Adipose tissue (tissue), 3 donors: ENCODE results near the gene ROS1. TPM values are rescaled to one million over a fixed set of nuclear protein-coding genes. Genes with fewer than 3 reads are reported as not detected.
"Not testable (repeated sequence)": the region's sequence is repeated elsewhere in the genome, so short reads cannot be mapped to it uniquely, and the experiment has no call there.

Source experiments
- H3K27ac ChIP-seq: one replicate; pipeline ENCODE4 v1.5.1; 2013; ENCODE audit warnings: low read depth, low read length
- WGBS, 3 donors: extraction: QIAGEN DNeasy Blood & Tissue Kit; methylation state at CpG; one replicate each; pipeline ENCODE4 v1.1.7; 2013; 5-methylcytosine and 5-hydroxymethylcytosine counted together
- polyA plus RNA-seq, 3 donors: library from polyadenylated mRNA; stranded (reverse); fragments of 200-250 nt; gene quantifications; one replicate each; pipeline ENCODE4 v1.2.3, GENCODE V29; 2013
- donor health status: healthy with polysubstance abuse.
- donor health status: Bipolar disorder and iron deficiency.
- donor health status: healthy.

Gene ROS1
- under 1 TPM in 2 of 3 donors, not detected in 1; 0.01 TPM for polyA plus RNA-seq

DNA sequence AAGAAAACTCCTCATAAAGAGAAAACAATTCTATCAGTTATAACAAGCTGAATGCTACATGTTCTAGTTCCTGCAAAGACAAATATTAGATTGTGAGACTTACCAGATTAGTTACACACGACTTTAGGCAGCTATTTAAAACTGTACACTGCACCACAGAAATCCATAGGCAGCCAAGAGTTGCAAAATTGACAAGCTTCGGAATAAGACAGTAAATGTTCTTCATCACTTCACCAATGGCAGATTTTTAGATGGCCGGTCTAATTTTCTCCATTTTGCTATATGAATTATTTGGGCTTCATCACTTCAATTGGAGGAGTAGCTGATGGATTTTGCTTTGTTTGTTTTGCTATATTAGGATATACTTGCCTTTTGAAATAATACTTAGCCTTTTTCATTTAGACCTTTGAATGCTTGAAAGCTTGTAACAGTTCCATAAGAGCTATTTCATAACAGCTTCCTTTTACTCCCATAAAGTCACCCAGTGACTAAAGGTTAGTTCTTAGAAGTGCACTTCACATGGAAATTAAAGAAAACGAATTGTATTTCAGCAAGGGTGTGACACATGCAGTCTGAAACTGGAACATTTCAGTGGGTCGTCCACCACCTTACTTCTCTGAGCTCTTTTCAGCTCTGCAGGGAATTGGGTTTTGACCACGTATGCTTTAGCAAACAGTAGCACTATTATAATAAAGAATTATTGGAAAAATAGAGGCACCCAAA lies at the start of gene ROS1:
TSS of gene ROS1 (minus strand) at position 512 of the 723 bp plus-strand sequence. CDS start at position 226, 286 bp downstream.
- H3K27ac ChIP-seq, result no peak within 1 kb of the TSS
- 52 to 58% (median 58%) methylated on average over 6 of the region's 6 CpGs for WGBS, 3 donors

DNA sequence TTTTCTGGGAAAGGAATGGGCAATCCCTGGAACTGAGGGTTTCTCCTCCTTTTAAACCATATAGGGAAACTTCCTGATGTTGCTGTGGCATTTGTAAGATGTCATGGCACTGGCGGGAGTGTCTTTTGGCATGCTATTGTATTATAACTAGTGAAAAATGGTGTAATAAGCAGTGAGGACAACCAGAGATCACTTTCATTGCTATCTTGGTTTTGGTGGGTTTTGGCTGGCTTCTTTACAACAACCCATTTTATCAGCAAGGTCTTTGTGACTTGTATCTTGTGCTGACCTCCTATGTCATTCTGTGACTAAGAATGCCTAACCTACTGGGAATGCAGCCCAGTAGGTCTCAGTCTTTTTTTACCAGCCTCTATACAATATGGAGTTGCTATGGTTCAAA lies 47.7 kb upstream of the ROS1 start:
- 78 to 93% (median 83%) methylated on average over 1 of the region's 1 CpG for WGBS, 3 donors

DNA sequence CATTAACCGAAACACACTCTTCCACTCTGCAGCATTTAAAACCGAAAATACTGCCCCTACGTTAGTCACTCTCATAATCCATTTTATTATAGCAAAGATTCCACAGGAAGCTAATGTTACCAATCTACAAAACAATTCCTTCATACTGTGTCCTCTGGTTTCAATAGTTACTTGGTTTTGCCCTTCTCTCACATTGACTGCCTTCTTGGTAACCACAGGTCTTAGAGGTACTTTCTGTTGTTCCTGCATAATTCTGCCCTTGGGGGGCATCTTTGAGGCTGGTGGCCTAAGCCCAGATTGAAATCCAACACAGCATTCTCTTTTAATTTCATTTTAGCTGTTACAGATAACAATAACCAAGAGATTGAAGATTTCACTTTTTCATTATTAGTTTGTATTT lies 46.9 kb upstream of the ROS1 start:
- no peak overlapping the region for H3K27ac ChIP-seq
- WGBS, 3 donors, result 85 to 92% (median 87%) methylated on average over 3 of the region's 3 CpGs

More for the DNA sequence above, 47.7 kb upstream of the ROS1 start:
- H3K27ac ChIP-seq, result no peak overlapping the region

DNA sequence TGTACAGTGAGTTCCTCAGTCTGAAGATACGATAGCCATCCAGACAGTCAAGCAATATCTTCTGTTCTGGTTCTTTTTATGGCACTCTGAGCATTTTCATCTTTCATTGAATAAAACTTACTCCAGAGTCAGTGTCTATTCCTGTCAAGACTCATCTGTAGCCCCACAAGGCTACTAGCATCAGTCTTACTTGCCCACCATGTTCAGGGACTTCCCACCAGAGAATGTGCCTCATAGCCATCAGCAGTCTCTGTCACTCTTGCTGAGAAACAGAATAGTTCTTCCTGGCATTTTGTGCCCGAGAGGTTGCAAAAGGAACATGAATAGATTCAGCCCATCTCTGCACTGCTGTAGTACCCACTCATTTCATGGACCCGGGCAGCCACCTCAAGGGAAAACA lies 44.0 kb upstream of the ROS1 start:
- no peak overlapping the region for H3K27ac ChIP-seq
- WGBS, 3 donors, result 84 to 89% (median 86%) methylated on average over 3 of the region's 3 CpGs

DNA sequence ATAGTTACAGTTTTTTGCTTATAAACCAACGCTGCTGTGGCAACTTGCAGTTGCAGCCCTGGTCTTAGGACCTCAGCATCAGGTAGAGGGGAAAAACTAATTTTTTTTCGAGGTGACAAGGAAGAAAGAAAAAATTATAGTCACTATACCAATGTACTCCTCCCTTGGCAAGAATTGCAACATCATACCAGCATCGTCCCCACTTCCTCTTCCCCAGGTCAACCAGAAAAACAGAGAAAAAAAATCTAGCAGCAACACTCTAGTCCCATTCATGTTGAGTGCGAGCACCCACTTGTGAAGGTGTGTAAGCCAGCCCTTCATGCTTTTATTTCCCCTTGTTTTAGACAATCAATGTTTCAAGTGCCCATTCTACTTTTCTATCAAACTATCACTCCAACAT lies 43.6 kb upstream of the ROS1 start:
- WGBS, 3 donors, result 44 to 71% (median 56%) methylated on average over 4 of the region's 4 CpGs
- no peak overlapping the region for H3K27ac ChIP-seq

DNA sequence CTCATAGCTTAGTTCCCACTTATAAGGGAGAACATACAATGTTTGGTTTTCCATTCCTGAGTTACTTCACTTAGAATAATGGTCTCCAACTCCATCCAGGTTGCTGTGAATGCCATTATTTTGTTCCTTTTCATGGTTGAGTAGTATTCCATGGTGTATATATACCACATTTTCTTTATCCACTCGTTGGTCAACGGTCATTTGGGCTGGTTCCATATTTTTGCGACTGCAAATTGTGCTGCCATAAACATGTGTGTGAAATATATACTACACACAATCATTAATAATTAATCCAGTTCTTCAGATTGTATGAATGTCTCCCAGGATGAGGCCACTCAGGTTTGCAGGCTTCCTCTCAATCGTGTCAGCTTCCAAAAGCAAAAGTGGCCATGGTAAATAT lies 42.8 kb upstream of the ROS1 start:
- not testable (repeated sequence) for H3K27ac ChIP-seq
- WGBS, 3 donors, result 90 to 92% (median 92%) methylated on average over 4 of the region's 4 CpGs

DNA sequence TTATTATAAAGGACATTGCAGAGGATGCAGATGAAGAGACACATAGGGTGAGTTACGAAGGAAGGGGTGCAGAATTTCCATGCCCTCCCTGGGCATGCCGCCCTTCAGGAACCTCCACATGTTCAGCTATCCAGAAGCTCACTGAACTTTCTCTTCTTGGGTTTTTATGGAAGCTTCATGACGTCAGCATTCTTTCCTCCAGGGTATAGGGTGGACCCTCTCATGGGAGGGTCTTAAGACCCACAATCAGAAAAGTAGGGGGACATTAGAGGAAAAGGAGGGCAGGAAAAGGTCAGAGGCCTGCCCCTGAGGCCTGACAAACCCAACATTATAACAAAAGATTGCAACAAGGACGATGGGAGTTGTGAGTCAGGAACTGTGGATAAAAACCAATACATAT lies 42.1 kb upstream of the ROS1 start:
- no peak overlapping the region for H3K27ac ChIP-seq
- WGBS, 3 donors, result 76 to 86% (median 79%) methylated on average over 4 of the region's 4 CpGs

DNA sequence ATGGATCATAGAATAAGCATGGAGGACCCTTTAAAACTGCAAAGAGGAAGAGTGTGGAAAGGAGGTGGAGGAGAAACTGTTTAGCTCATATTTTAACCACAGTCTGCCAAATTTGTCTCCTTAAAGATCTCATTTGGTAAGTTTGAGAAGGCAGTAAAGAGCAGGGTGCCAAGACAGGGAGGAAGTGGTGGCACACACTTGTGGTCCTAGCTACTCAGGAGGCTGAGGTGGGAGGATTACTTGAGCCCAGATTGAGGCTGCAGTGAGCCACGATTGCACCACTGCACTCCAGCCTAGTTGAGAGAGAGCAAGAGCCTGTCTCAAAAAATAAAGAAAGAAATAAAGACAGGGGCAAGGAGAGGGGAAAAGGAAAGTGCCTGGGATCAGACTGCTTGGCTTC lies 39.9 kb upstream of the ROS1 start:
- 17 to 69% (median 56%) methylated on average over 1 of the region's 1 CpG for WGBS, 3 donors
- H3K27ac ChIP-seq, result no peak overlapping the region

DNA sequence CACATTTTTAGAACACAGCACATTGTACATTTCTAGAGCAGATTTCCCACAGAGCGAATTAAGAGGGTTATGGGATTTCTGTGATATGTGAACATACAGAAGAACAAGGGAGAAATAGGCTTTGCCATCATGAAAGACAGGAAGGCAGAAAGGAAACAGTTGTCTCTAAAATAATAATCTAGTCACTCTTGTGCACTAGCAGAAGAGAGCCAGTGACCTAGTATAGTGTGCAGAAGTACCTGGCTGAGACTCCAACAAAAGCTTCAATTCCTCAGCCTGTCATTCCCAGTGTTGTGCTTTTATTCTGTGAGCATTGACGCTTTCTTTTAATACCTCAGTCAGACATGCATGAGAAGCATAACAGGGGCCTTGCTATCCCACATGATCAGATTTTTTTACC lies 39.0 kb upstream of the ROS1 start:
- 80 to 99% (median 96%) methylated on average over 2 of the region's 2 CpGs for WGBS, 3 donors
- no peak overlapping the region for H3K27ac ChIP-seq

DNA sequence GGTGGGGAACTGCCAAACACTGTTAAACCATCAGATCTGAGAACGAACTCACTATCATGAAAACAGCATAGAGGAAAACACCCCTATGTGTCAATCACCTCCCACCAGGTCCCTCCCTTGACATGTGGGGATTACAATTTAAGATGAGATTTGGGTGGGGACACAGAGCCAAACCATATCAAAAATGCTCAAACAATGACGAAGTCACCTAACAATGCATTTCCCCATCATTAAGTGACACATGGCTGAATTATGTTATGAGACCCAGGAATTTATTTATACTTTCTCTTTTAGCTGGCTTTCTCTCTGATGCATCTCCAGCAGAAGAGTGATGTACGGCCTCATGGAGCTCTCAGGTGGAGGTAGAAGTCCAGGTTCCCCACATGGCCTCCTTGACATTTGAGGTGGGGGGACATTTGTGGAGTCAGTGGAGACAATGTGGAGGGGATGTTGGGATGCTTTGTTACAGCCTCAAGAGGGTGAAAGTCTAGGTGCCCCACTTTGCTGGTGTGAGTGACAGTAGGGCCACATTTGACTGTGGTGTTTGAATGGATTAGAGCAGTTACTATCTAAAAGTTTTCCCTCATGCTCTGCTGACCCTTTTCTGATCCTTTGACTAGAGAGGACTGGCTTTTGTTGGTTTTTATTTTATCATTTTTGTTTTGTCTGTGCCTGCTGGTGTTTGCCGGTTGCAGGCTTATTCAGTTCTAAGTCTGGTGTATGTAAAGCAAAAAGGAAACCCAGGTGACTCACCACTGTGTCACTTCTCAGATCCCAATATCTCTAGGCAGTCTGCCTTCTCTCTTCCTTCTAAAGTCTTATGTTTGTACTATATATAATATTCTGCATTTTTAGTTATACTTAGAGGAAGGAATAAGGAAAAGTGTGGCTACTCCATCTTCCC lies 38.3 kb upstream of the ROS1 start:
- 78 to 82% (median 79%) methylated on average over 4 of the region's 4 CpGs for WGBS, 3 donors
- no peak overlapping the region for H3K27ac ChIP-seq

DNA sequence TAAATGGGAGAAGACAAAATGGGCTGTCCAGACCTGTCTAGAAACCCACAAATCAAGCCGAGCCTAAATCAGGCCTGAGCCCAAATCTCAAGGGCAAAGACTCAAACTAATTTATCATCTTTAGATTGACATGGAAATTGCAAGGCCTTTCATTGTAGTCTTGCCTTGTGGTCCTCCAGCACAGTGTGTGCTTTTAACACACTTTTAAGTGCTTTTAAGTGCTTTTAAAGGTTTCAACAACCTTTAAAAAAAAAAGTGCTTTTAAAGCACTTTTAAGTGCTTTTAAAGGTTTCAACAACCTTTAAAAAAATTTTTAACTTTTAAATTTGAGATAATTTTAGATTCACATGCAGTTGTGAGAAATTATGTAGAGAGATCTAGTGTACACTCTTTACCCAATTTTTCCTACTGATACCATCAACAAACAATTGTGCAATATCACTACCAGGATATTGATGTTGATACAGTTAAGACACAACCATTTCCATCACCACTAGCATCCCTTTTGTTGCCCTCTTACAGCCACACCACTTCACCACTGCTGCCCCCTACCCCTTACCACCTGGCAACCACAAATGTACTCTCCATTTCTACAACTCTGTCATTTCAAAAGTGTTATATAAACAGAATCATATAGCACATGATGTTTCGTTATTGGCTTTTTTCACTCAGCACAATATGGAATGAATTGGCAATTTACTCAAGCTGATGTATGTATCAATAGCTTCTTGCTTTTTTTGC lies 33.6 kb upstream of the ROS1 start:
- H3K27ac ChIP-seq, result no peak overlapping the region
- 70 to 76% (median 74%) methylated on average over 2 of the region's 2 CpGs for WGBS, 3 donors

DNA sequence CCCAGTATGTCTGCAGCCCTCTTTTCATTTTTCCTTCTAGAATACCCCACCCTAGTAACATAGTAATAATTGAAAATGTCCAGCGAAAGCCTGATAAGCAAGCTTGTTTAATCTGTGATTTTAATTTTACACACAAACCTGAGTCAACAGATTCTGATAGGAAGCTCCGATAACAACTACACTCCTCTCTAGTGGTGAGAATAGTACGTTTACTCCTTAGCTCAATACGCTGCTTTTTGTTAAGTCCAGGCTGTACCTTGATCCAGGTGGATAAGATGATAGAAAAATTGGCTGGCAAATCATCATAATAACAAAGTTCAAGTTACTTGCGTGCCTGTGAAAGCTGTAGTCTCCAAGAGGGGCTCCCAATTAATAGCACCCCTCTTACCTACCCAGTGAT lies 31.3 kb upstream of the ROS1 start:
- H3K27ac ChIP-seq, result no peak overlapping the region
- 60 to 90% (median 85%) methylated on average over 5 of the region's 5 CpGs for WGBS, 3 donors

DNA sequence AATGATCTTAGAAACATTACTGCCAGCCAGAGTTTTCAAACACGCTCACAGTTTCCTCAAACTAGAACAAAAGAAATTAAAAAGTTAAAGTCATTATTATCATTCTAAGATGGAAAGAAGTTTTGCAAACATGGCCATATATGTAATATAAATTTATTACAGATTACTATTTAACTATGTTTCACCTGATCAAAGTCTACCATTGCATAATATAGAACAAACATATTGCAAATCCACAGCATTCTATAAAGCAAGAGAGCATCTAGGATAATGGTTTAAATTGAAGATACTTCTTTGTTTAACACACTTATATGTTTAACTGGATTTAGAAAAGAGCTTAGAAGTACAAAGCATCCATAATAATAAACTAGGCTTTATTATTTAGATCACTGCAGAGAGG lies 30.5 kb upstream of the ROS1 start:
- WGBS, 3 donors, result 83 to 96% (median 92%) methylated on average over 1 of the region's 1 CpG
- H3K27ac ChIP-seq, result no peak overlapping the region

DNA sequence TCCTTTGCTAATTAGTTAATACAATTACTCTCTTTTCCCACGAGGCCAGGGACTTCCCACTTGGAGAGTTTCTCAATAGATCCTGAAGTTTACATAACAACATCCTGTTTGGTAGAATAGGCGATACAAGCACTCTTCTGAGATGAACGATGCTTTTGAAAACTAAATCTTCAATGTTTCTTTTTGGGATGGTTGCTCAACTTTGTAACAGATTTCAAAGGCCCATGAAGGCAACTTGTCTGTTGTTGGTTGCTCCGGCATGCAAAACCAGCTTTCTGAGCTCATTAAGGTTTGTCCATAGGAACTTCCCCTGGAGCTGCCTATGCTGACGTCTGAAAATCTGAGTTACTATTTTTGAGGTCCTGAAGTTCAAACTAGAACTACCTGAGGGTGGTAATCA lies 25.9 kb upstream of the ROS1 start:
- H3K27ac ChIP-seq, result no peak overlapping the region
- WGBS, 3 donors, result 28 to 49% (median 29%) methylated on average over 5 of the region's 5 CpGs

DNA sequence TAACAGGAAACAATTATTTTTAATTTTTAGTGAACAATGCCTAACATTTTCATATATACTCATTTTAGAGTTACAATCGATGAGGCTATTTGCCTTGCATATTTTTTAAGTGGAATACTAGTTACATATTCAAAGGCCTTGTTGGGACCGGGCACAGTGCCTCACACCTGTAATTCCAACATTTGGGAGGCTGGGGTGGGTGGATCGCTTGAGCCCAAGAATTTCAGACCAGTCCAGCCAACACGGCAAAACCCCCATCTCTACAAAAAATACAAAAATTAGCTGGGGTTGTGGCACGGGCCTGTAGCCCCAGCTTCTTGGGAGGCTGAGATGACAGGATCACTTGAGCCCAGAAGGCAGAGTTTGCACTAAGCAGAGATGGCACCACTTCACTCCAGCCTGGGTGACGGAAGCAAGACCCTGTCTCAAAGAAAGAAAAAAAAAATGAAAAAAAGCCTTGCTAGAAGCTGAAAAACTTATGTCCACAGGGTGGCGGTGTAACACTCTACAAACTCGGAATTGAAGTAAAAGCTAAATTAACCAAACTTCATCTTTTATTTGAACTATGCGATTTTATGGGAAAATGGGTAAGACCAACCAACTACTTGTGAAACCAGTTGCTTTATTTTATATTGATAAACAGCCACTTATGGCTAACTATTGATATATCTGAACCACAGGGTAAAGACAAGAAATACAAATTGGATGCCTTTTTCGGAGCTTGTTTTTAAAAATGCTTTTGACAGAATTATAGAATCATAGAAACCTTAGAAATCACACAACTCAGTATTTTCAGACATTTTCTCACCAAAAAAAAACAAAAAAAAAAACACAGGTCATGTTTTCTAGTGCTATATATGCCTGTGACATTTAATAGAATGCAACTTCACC lies 24.1 kb upstream of the ROS1 start:
- 32 to 39% (median 38%) methylated on average over 10 of the region's 10 CpGs for WGBS, 3 donors
- H3K27ac ChIP-seq, result no peak overlapping the region

DNA sequence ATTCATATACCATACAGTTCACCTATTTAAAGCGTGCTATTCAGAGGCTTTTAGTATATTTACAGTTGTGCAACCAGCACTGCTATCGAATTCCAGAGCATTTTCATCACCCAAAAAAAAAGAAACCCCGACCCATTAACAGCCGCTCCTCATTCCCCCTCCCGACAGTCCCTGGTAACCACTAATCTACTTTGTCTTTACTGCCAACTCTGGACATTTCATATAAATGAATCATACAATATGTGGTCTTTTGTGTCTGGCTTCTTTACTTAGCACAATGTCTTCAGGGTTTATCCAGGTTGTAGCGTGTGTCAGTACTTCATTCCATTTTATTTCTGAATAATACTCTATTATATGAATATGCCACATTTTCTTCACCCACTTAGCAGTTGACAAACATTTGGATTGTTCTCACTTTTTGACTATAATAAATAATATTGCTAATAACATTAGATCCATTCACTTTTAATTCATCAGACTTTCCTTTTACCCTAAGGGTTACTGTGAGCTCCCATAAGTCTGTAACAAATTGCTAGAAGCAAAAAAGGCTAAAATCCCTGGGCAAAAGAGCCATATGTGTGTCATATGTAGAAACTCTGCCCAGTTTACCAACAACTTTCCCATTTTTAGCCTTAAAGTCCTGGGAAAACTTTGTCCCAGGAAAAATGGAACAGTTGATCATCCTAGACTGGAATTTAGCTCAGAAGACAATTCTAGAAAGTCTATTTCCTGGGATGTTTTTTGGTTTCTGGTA lies 23.2 kb upstream of the ROS1 start:
- 41 to 62% (median 57%) methylated on average over 6 of the region's 6 CpGs for WGBS, 3 donors
- no peak overlapping the region for H3K27ac ChIP-seq

DNA sequence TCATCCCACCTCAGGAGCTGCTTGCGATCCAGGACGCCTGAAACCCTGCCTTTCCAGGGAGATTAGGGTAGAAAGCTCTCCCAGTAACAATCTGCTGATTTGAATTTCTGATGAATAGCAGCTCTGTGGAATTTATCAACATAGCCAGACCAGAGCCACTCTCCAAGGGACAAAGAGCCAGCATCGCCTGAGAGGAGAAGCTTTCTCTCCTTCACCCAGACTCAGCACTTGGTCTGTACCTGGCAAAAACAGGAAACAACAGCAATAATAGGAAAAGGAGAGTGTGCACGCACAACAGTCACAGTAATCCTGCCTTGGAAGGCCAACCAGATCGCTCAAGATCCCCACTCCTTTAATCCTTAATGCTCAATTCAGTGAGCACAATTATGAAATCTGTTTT lies 22.3 kb upstream of the ROS1 start:
- no peak overlapping the region for H3K27ac ChIP-seq
- WGBS, 3 donors, result 52 to 61% (median 57%) methylated on average over 5 of the region's 5 CpGs
